Endothelial cell of umbilical vein (primary cell): ENCODE data around the gene CHRNA1. TPM values are rescaled to one million over a fixed set of nuclear protein-coding genes. Genes with fewer than 3 reads are reported as not detected.
"Not testable (repeated sequence)": the region's sequence is repeated elsewhere in the genome, so short reads cannot be mapped to it uniquely, and the experiment has no call there.

ENCODE experiments used
- BruUV-seq: library from RNA; stranded (reverse); fragments of 400-500 nt; replicated peaks from 2 replicates; lab custom pipeline; 2021; lab: Mats Ljungman, UMichigan
- CTCF ChIA-PET: fragments of 300-600, 350-600 bp; sonication (Branson Sonifier 250); formaldehyde crosslinking; loops from one replicate; lab custom pipeline; 2021; ENCODE audit warnings: antibody characterized with exemption, inconsistent platforms; lab: Charles Lee
- POLR2A ChIA-PET: fragments of 300-600, 350-600 bp; sonication (Branson Sonifier 250); formaldehyde crosslinking; loops from one replicate; lab custom pipeline; 2021; ENCODE audit warnings: antibody characterized with exemption, inconsistent platforms; lab: Charles Lee
- DNase-seq: peaks from one replicate; pipeline ENCODE4 v3.0.0-alpha.2; 2011; ENCODE audit warnings: low read depth, low spot score
- FAIRE-seq: peaks from 2 replicates; lab custom pipeline; 2011; peaks lifted over from hg19 to GRCh38; lab: Jason Lieb, UNC
- H2AFZ ChIP-seq: 2 replicates; pipeline ENCODE4 v1.6.0; 2012; ENCODE audit warnings: low read depth, low read length, control low read depth, inconsistent platforms
- H3K27ac ChIP-seq: 2 replicates; pipeline ENCODE4 v1.5.1; 2011; ENCODE audit warnings: low read depth, mild to moderate bottlenecking, control low read depth, low read length, moderate library complexity; ENCODE audit not compliant: insufficient read depth
- H3K27me3 ChIP-seq, 2 experiments: 2 replicates each; pipeline versions ENCODE4 v1.6.0 to v1.6.1; 2011; ENCODE audit warnings: low read length in 2 of 2, mixed read lengths in 1 of 2; ENCODE audit not compliant: control insufficient read depth in 2 of 2, insufficient read depth in 2 of 2
- H3K36me3 ChIP-seq, 2 experiments: 2 replicates in 1 of 2; 3 replicates in 1 of 2; pipeline ENCODE4 v1.5.1; 2011; ENCODE audit warnings: low read length in 2 of 2, mild to moderate bottlenecking in 1 of 2, moderate library complexity in 1 of 2; ENCODE audit not compliant: control insufficient read depth in 2 of 2, insufficient read depth in 2 of 2; ENCODE audit errors: extremely low read depth in 1 of 2
- H3K4me1 ChIP-seq: 3 replicates; pipeline ENCODE4 v1.5.1; 2011; ENCODE audit warnings: mild to moderate bottlenecking, low read length; ENCODE audit not compliant: control insufficient read depth, insufficient read depth; ENCODE audit errors: extremely low read depth
- H3K4me2 ChIP-seq: 2 replicates; pipeline ENCODE4 v1.6.1; 2011; ENCODE audit warnings: low read length, control low read depth, mixed read lengths; ENCODE audit not compliant: insufficient read depth
- H3K4me3 ChIP-seq, 3 experiments: fragments of 200-600 bp in 1 of 3; sonication (generic), shearing (Covaris generic) in 1 of 3; replicated peaks in 1 of 3; 2 replicates each; pipeline ENCODE4 v1.5.1; 2011 to 2016; ENCODE audit warnings: control low read depth in 3 of 3, low read length in 3 of 3, mild to moderate bottlenecking in 2 of 3, inconsistent platforms in 1 of 3, low read depth in 1 of 3, moderate library complexity in 1 of 3; ENCODE audit not compliant: insufficient read depth in 1 of 3
- H3K79me2 ChIP-seq: 2 replicates; pipeline ENCODE4 v1.6.0; 2012; ENCODE audit warnings: low read length, inconsistent platforms; ENCODE audit not compliant: control insufficient read depth, insufficient read depth
- H3K9ac ChIP-seq: replicated peaks from 2 replicates; pipeline ENCODE3; 2011; ENCODE audit warnings: low read length, control low read depth; ENCODE audit not compliant: insufficient read depth; ENCODE audit errors: extremely low read depth
- H3K9me1 ChIP-seq: replicated peaks from 3 replicates; pipeline ENCODE4 v1.6.0; 2011; ENCODE audit warnings: mild to moderate bottlenecking, low read length; ENCODE audit not compliant: control insufficient read depth, insufficient read depth; ENCODE audit errors: extremely low read depth
- H3K9me3 ChIP-seq: replicated peaks from 2 replicates; pipeline ENCODE4 v1.5.1; 2012; ENCODE audit warnings: low read length, inconsistent platforms; ENCODE audit not compliant: control insufficient read depth, insufficient read depth
- H4K20me1 ChIP-seq: replicated peaks from 2 replicates; pipeline ENCODE3; 2011; ENCODE audit warnings: mild to moderate bottlenecking, low read length; ENCODE audit not compliant: control insufficient read depth, insufficient read depth; ENCODE audit errors: extremely low read depth
- CTCF ChIP-seq, 2 donors: IDR thresholded peaks; 1 replicate in 1 of 2; 2 replicates in 1 of 2; pipeline ENCODE4 v1.5.1; 2011; ENCODE audit warnings: low read length in 2 of 2, mild to moderate bottlenecking in 2 of 2, moderate library complexity in 2 of 2, control low read depth in 1 of 2, inconsistent platforms in 1 of 2, low read depth in 1 of 2; ENCODE audit not compliant: insufficient read depth in 1 of 2; ENCODE audit errors: extremely low read depth in 1 of 2
- EZH2 ChIP-seq: IDR thresholded peaks from 2 replicates; pipeline ENCODE4 v1.6.1; 2012; ENCODE audit warnings: borderline replicate concordance, low read depth, mild to moderate bottlenecking, moderate library complexity, low read length, inconsistent platforms; ENCODE audit not compliant: severe bottlenecking
- FOS ChIP-seq: IDR thresholded peaks from 2 replicates; pipeline ENCODE4 v1.6.1; 2011; ENCODE audit warnings: mild to moderate bottlenecking, low read length, moderate library complexity, borderline replicate concordance; ENCODE audit not compliant: insufficient read depth
- GATA2 ChIP-seq: IDR thresholded peaks from 2 replicates; pipeline ENCODE4 v1.7.0; 2011; ENCODE audit warnings: low read depth, mild to moderate bottlenecking, moderate library complexity, mixed read lengths, low read length; ENCODE audit not compliant: insufficient read length, insufficient read depth
- JUN ChIP-seq: IDR thresholded peaks from 2 replicates; pipeline ENCODE4 v1.6.1; 2011; ENCODE audit warnings: borderline replicate concordance, low read depth; ENCODE audit not compliant: insufficient read length, insufficient read depth
- MAX ChIP-seq: IDR thresholded peaks from 2 replicates; pipeline ENCODE4 v1.6.1; 2011; ENCODE audit not compliant: insufficient read depth, insufficient read length
- MYC ChIP-seq: IDR thresholded peaks from one replicate; pipeline ENCODE4 v1.6.1; 2011; ENCODE audit warnings: mild to moderate bottlenecking, low read depth, low read length
- POLR2A ChIP-seq: IDR thresholded peaks from 2 replicates; pipeline ENCODE4 v1.6.1; 2012; ENCODE audit warnings: low read depth, mild to moderate bottlenecking, control low read depth, low read length
- POLR2AphosphoS5 ChIP-seq: IDR thresholded peaks from 2 replicates; pipeline ENCODE4 v1.6.1; 2012; ENCODE audit warnings: low read depth, mild to moderate bottlenecking, control low read depth, low read length, moderate library complexity; ENCODE audit not compliant: insufficient read depth
- dilution Hi-C: fragments of 300-500 bp; cut with MboI; formaldehyde crosslinking; loops from one replicate; pipeline ENCODE4 v1.15.0; 2019; ENCODE audit warnings: low sequenced_read_pairs; ENCODE audit not compliant: extremely low pct_ligation_motif_present
- intact Hi-C: fragments of 100-400 bp; cut with micrococcal nuclease; formaldehyde crosslinking; loops from one replicate; pipeline ENCODE4 v1.10.0; 2022
- polyA plus RNA-seq, 4 experiments: library from polyadenylated mRNA; depleted of rRNA in 3 of 4; stranded (reverse) in 3 of 4; unstranded in 1 of 4; fragments of >200 nt; gene quantifications; 2 replicates each; pipeline versions ENCODE4 v1.2.1 to v1.2.3, GENCODE V29; 2011 to 2012; ENCODE audit warnings: missing spikeins in 1 of 4
- total RNA-seq: library from RNA; stranded (reverse); gene quantifications from 2 replicates; pipeline ENCODE4 v1.2.3, GENCODE V29; 2021

CHRNA1 gene
- total and polyA plus RNA-seq, 2 donors (not counting 3 experiments of a cell fraction or from before 2014, with no cell fraction given) = 11.3 to 18.2 TPM

- H3K4me2 ChIP-seq, FAIRE-seq, DNase-seq, H3K4me1 ChIP-seq, dilution Hi-C loops, H3K27me3 ChIP-seq, H3K9me1 ChIP-seq, H4K20me1 ChIP-seq, H3K9me3 ChIP-seq, H3K79me2 ChIP-seq, H3K9ac ChIP-seq, H3K27ac ChIP-seq, POLR2A ChIA-PET, intact Hi-C loops, BruUV-seq, H3K36me3 ChIP-seq, H3K4me3 ChIP-seq, H2AFZ ChIP-seq: not testable (repeated sequence)
- CTCF ChIA-PET = interaction anchor here (0.8 to 1.7 kb wide), 5 partner anchors 8 to 22 kb away, joined by 3 to 12 read pairs (median 4); no protein-coding TSS in a partner anchor
Observed at GRCh38 chr2:174709416-174710004, 54.8 kb downstream of the CHRNA1 start.

GRCh38 chr2:174708713-174709112, 55.6 kb downstream of the CHRNA1 start:
- Histone ChIP-seq H3K4me2 (no peak overlapping the region), H3K9me3 (no peaks in the 10 kb centered on the region), H3K27me3 (peaks cover 9 to 14% of the 10 kb centered on the region in 2 experiments), H4K20me1 (no peaks in the 10 kb centered on the region), H3K9me1 (no peaks in the 10 kb centered on the region), H3K4me1 (no peaks in the 10 kb centered on the region), H3K4me3 (no peak overlapping the region), H3K36me3 (no peaks in the 10 kb centered on the region), H3K79me2 (no peaks in the 10 kb centered on the region), H3K9ac (no peak overlapping the region), H3K27ac (no peak overlapping the region), H2AFZ (no peak overlapping the region)
- BruUV-seq = no TSS peak
- no peak for TF ChIP-seq FOS
- TF ChIP-seq POLR2AphosphoS5 = no peak
- no peak for TF ChIP-seq MAX
- no peak for TF ChIP-seq JUN
- no peak for TF ChIP-seq CTCF (IDR thresholded peaks at IDR 0.05; ENCODE audit: extremely low read depth in 1 of 2, insufficient read depth in 1 of 2, low read depth in 1 of 2, low read length in 2 of 2)
- TF ChIP-seq EZH2 = no peak
- no peak for TF ChIP-seq POLR2A
- no peak for TF ChIP-seq GATA2
- TF ChIP-seq MYC = no peak
- ChIA-PET CTCF (interaction anchor here (0.8 to 1.7 kb wide), 5 partner anchors 7 to 21 kb away, joined by 3 to 12 read pairs (median 4); no protein-coding TSS in a partner anchor), POLR2A (no interaction called here)
- DNase-seq (no peak), FAIRE-seq (no peak)
- dilution Hi-C loops (no loop called here), intact Hi-C loops (no loop called here)
